NCI-H2227 (cell line): ENCODE measurements around the gene RABL6.
"Not testable (repeated sequence)": the region's sequence is repeated elsewhere in the genome, so short reads cannot be mapped to it uniquely, and the experiment has no call there.

Experiments
- DNase-seq: peaks from one replicate; lab custom pipeline; 2025; ENCODE audit not compliant: unreplicated experiment; lab: John Stamatoyannopoulos, UW

Gene RABL6

GRCh38 chr9:136875155-136875554 is 67.4 kb downstream of the RABL6 start:
- no peak for DNase-seq

- DNase-seq = no peak
Measured at GRCh38 chr9:136876476-136876875, 68.7 kb downstream of the RABL6 start.

- no peak for DNase-seq
Measured at GRCh38 chr9:136880651-136881050, 72.9 kb downstream of the RABL6 start.

GRCh38 chr9:136881691-136882108 is 74.0 kb downstream of the RABL6 start:
- DNase-seq = no peak

- DNase-seq = no peak
Measured at GRCh38 chr9:136882109-136882946, 74.6 kb downstream of the RABL6 start.

GRCh38 chr9:136882947-136883283 is 75.2 kb downstream of the RABL6 start:
- DNase-seq = not testable (repeated sequence)

GRCh38 chr9:136883670-136884069 is 75.9 kb downstream of the RABL6 start:
- DNase-seq = not testable (repeated sequence)

- DNase-seq = peak; percentile 98
Measured at GRCh38 chr9:136885950-136886578, 78.3 kb downstream of the RABL6 start, which contains the start of gene TRAF2. TSS of gene TRAF2 (plus strand) at chr9:136886516. CDS start at chr9:136898741, 12,225 bp downstream.

GRCh38 chr9:136886610-136887597 is 79.2 kb downstream of the RABL6 start:
- DNase-seq = no peak

GRCh38 chr9:136888454-136888853 is 80.7 kb downstream of the RABL6 start:
- no peak for DNase-seq

GRCh38 chr9:136889858-136890257 is 82.1 kb downstream of the RABL6 start:
- no peak for DNase-seq

- DNase-seq = no peak
Measured at GRCh38 chr9:136890661-136891060, 82.9 kb downstream of the RABL6 start.
